HG03439 (cell line): ENCODE measurements around the gene PDZD7.
"Not testable (repeated sequence)": the region's sequence is repeated elsewhere in the genome, so short reads cannot be mapped to it uniquely, and the experiment has no call there.

Source experiments
- ATAC-seq: cut with Tn5 transposase; IDR thresholded peaks from one replicate; pipeline ENCODE4 v1.9.1; 2021; ENCODE audit warnings: mild to moderate bottlenecking, moderate library complexity; ENCODE audit not compliant: unreplicated experiment

Gene PDZD7

GRCh38 chr10:101041252-101041761, 10.4 kb upstream of the PDZD7 start:
- ATAC-seq, result peak; percentile 52

- no peak for ATAC-seq
Measured at GRCh38 chr10:101040851-101041250, 9.9 kb upstream of the PDZD7 start.

GRCh38 chr10:101040061-101040460, 9.1 kb upstream of the PDZD7 start:
- no peak for ATAC-seq

DNA sequence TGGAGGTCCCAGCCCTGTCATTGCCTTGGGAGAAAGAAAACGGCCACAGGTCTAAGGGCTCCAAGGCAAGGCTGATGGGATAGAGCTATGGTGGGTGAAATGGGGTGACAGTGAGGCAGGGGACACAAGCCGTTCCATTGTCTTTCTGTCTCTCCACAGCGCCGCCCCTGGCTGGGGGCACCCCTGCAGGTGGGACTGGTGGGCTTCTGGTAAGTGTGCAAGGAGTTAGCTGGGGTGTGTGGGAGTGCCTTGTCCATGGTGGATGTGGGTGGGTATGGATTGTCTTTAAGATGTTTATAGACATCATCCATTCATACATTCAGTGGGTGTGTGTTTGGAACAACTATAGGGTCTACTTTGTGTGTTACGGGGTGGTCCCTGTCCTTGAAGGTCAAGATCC, 7.6 kb upstream of the PDZD7 start:
- ATAC-seq, result no peak

DNA sequence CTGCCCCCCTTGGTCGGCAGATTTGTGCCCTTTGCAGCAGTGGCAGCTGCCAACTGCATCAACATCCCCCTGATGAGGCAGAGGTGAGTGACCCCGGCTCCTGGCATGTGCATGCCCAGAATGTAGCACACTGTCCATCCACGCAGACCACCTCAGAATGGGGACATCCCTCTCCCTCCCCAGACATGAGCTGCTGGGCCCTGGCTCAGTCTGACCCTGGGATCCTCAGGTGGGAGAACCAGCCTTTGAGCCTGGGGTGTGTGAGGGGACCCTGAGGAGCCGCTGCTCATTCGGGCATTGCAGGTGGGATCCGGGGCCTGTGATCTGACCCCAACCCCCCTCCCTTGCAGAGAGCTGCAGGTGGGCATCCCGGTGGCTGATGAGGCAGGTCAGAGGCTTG, 5.8 kb upstream of the PDZD7 start:
- no peak for ATAC-seq

GRCh38 chr10:101035916-101036702, 5.2 kb upstream of the PDZD7 start:
- no peak for ATAC-seq

- ATAC-seq, result no peak
Measured at GRCh38 chr10:101035314-101035713, 4.4 kb upstream of the PDZD7 start.

- ATAC-seq, result not testable (repeated sequence)
Measured at GRCh38 chr10:101034404-101034803, 3.5 kb upstream of the PDZD7 start.

GRCh38 chr10:101033276-101033675, 2.3 kb upstream of the PDZD7 start:
- ATAC-seq, result no peak

GRCh38 chr10:101032637-101033224, 1.8 kb upstream of the PDZD7 start:
- ATAC-seq, result no peak

- ATAC-seq, result no peak
Measured at GRCh38 chr10:101031796-101032636, 1.1 kb upstream of the PDZD7 start.

- no peak for ATAC-seq
Measured at GRCh38 chr10:101030496-101031127, 317 bp downstream of the PDZD7 start.

DNA sequence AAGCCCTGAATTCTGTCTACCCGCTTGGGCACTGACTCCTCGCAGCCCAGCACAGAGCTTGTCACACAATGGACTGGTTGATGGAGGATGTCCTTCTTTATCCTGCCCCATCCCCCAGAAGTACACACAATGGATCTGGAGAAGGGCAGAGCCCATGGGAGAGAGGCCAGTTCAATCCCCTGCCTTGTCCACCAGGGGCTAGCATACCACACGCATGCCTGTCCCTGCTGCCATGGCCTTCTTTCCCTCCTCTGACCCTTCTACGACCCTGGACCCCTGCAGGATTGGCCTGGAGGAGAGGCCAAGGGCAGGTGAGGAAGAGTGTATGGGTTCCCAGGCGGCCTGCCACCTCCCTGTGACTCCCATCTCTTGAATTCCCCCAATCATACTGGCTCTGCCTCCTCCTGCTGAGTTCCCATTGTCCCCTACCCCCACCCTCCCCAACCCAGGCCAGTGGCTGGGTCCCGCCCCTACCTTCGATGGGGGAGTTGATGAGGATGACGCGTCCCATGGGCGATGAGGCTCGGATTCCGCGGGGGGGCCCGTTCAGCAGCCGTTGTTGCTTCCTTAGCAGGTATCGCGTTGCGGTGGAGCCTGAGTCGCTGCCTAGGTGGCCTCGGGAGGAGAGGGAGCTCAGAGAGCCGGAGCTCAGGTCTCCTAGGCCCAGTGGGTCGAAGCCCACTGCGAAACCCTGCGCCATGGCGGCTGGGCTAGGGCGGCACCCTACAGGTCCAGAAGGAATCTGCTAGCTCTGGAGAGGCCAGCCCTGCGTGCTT, 1.2 kb downstream of the PDZD7 start:
- no peak for ATAC-seq

DNA sequence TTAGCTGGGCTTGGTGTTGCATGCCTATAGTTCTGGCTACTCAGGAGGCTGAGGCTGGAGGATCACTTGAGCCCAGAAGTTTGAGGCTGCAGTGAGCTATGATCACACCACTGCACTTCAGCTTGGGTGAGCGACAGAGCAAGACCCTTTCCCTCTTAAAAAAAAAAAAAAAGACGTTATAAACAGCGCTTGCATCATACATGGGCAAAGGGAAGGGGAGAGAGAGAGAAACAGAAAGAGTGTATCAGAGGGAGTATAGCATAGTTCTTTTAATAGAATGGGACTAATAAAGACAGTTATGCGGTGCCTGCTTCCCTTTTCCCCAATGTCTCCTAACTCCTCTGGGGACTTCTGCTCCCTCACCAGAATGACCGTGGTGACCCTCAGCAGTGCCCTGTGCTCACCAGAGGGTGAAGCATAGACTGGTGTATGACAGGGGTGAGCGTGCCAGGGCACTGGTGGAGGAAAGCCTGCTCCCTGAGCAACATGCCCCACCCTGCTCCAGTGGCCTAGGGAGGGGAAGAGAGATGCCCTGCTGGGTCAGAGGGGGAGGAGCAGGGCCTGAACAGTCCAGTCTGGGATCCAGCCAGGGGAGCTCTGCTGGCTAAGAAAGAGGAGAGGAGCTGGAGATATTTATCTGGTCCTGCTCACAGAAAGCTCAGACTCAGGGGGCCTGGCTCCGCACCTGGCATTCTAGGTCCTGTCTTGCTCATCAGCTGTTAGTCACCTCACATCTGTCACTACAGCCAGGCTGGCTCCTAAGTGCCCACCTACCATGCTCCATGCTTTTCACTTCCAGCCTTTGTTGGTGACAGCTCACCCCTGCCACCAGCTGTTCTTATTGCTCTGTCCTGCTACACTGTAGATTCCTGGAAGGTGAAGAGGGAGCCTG, 2.2 kb downstream of the PDZD7 start:
- ATAC-seq, result no peak

DNA sequence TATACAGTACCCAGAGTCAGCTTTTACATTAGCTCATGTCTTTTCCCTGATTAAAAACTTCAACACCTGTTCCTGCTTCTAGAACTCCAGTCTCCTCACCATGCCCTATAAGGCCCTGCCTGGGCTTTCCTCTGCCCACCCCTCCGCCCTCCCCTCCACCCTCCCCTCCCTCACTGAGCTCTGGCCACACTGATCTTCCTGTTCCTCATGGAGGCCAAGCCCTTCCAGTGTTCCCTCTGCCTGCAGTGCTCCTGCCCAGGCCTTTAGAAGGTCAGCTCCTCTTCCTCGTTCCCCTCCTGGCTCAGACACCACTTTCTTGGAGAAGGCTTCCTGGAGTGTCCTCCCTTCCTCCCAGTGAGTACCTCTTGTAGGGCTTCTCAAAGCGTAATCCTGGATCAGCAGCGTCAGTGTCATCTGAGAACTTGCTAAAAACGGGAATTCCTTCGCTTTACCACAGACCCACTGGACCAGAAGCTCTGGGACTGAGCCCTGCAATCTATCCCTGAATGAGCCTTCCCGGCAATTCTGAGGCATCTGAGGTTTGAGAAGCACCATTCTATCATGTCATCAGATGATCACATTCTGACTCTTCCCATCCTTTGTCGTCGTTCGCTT, 3.7 kb downstream of the PDZD7 start:
- ATAC-seq, result no peak

DNA sequence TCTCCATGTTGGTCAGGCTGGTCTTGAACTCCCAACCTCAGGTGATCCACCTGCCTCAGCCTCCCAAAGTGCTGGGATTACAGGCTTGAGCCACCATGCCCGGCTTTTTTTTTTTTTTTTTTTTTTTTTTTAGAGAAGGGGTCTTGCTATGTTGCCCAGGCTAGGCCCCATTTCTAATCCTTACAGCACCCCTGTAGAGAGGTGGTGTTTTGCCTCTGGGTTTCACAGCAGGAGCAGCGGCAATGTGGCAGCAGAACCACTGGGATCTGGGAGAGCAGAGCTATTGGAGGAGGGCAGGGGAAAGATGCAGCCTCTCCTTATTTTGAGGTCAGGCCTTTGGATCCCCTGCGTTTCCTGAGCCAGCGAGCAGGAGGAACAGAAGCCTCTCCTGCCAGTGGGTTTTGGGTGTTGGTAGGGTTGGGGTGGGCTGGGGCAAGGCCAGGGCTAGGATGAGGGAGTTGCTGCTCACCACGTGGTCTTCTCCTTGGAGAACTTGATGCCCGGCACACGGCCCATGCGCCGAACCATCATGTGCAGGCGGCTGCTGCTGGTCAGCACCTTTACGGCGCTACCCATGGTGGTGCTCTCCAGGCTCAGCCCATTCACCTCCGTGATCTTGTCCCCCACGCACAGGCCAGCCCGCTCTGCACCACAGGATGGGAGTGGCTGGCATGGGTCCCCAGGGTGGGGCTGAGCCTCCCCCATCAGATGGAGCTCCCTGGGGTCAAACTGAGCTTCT, 7.8 kb downstream of the PDZD7 start:
- no peak for ATAC-seq

- no peak for ATAC-seq
Measured at GRCh38 chr10:101021692-101022251, 9.2 kb downstream of the PDZD7 start.

DNA sequence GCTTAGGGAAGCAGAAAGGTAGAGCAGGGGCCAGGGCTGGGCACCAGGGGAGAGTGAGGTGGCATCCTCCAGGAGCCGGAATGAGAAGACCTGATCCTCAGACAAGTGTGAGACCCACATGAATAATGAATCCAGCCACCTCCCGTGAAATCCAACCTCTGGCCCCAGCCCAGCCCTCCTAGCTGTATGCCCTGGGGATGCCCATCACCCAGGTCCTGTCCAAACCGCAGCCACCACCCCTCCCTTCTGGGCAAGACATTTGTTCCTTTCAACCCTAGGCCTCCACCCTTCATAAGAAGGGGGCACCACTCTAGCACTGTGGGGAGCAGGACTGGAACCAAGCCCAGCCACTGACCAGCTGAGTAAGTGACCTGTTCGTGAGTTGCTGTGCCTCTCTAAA, 9.7 kb downstream of the PDZD7 start:
- no peak for ATAC-seq
